ENCODE data around the gene SMCR8. TPM values are rescaled to one million over a fixed set of nuclear protein-coding genes. Genes with fewer than 3 reads are reported as not detected.

SMCR8 gene
- total RNA-seq, 1 donor from 2014 or later = 8.9 TPM

GRCh38 chr17:18363101-18364049, 48.3 kb downstream of the SMCR8 start, which contains the start of gene SHMT1:
TSS of gene SHMT1 (minus strand) at chr17:18363550. CDS start at chr17:18355981, 7,569 bp downstream.
- peak within 1 kb of the TSS; percentile 80 for H3K4me2 ChIP-seq
- Mint-ChIP-seq H3K27ac (peak within 1 kb of the TSS; percentile 79), H3K4me1 (peaks cover 14% of the 10 kb centered on the region), H3K4me3 (peak within 1 kb of the TSS; percentile 96), H3K36me3 (peaks cover 3% of the 10 kb centered on the region), H3K9me3 (no peaks in the 10 kb centered on the region), H3K27me3 (ENCODE audit: insufficient read depth, low read depth) (no peaks in the 10 kb centered on the region)
- peak within 1 kb of the TSS; percentile 72 for H3K4me3 ChIP-seq
- H3K79me2 ChIP-seq (ENCODE audit: low read depth) = peaks cover 43% of the 10 kb centered on the region
- no peaks in the 10 kb centered on the region for H3K9me3 ChIP-seq (ENCODE audit: low read depth)
- H3K27ac ChIP-seq = no peak within 1 kb of the TSS
- no peaks in the 10 kb centered on the region for H3F3A ChIP-seq (ENCODE audit: low read depth)
- TF ChIP-seq EZH2 (IDR thresholded peaks at IDR 0.05) (no peak), EZH2phosphoT487 (IDR thresholded peaks at IDR 0.05) (no peak), CTCF (IDR thresholded peaks at IDR 0.05) (no peak)
- peak within 1 kb of the TSS; percentile 45 for H3K9ac ChIP-seq
- peak within 1 kb of the TSS; percentile 83 for H2AFZ ChIP-seq (replicated peaks)
- H4K20me1 ChIP-seq (ENCODE audit: low read depth) = no peaks in the 10 kb centered on the region
- no peaks in the 10 kb centered on the region for H3K36me3 ChIP-seq
- peaks cover 5% of the 10 kb centered on the region for H3K4me1 ChIP-seq
- H3K27me3 ChIP-seq = no peaks in the 10 kb centered on the region
- peak; percentile 96 for DNase-seq (ENCODE audit: low spot score)

- Histone ChIP-seq H3K4me1 (peaks cover 5% of the 10 kb centered on the region), H2AFZ (replicated peaks) (no peak overlapping the region), H4K20me1 (ENCODE audit: low read depth) (no peaks in the 10 kb centered on the region), H3K27me3 (no peaks in the 10 kb centered on the region), H3K4me3 (no peak overlapping the region), H3F3A (ENCODE audit: low read depth) (no peaks in the 10 kb centered on the region), H3K79me2 (ENCODE audit: low read depth) (peaks cover 35% of the 10 kb centered on the region), H3K9me3 (ENCODE audit: low read depth) (no peaks in the 10 kb centered on the region), H3K27ac (no peak overlapping the region), H3K36me3 (no peaks in the 10 kb centered on the region), H3K9ac (no peak overlapping the region), H3K4me2 (peak overlapping the region; percentile 80)
- no peak overlapping the region for H3K27ac Mint-ChIP-seq
- H3K9me3 Mint-ChIP-seq = no peaks in the 10 kb centered on the region
- H3K36me3 Mint-ChIP-seq = peaks cover 3% of the 10 kb centered on the region
- peaks cover 14% of the 10 kb centered on the region for H3K4me1 Mint-ChIP-seq
- H3K27me3 Mint-ChIP-seq (ENCODE audit: insufficient read depth, low read depth) = peaks cover 2% of the 10 kb centered on the region
- TF ChIP-seq EZH2 (IDR thresholded peaks at IDR 0.05) (no peak), CTCF (IDR thresholded peaks at IDR 0.05) (no peak), EZH2phosphoT487 (IDR thresholded peaks at IDR 0.05) (no peak)
- DNase-seq (ENCODE audit: low spot score) = no peak
- H3K4me3 Mint-ChIP-seq = peak overlapping the region; percentile 48
Observed at GRCh38 chr17:18364166-18364565, 49.1 kb downstream of the SMCR8 start.

DNA sequence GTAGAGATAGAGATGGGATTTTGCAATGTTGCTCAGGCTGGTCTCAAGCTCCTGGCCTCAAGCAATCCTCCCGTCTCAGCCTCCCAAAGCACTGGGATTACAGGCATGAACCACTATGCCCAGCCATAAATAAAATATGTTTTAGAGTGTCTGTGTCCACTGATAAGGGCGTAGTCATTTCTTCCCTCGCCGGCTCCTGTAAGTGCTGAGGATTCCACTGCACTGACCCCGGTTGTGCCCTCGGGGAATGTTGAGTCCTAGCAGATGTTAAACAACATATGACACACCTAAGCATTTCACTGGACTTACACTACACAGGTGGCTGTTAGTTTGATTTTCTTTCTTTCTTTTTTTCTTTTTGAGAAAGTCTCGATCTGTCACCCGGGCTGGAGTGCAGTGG, 53.9 kb downstream of the SMCR8 start:
- TF ChIP-seq EZH2 (IDR thresholded peaks at IDR 0.05) (no peak), CTCF (IDR thresholded peaks at IDR 0.05) (no peak), EZH2phosphoT487 (IDR thresholded peaks at IDR 0.05) (no peak)

More for the DNA sequence above, 53.9 kb downstream of the SMCR8 start:
- H3K27me3 Mint-ChIP-seq (ENCODE audit: insufficient read depth, low read depth) = peaks cover 10% of the 10 kb centered on the region
- H4K20me1 ChIP-seq (ENCODE audit: low read depth) = no peaks in the 10 kb centered on the region
- H3K4me2 ChIP-seq = no peak overlapping the region
- H3K4me1 ChIP-seq = no peaks in the 10 kb centered on the region
- H2AFZ ChIP-seq (replicated peaks) = no peak overlapping the region
- no peak overlapping the region for H3K27ac ChIP-seq
- DNase-seq (ENCODE audit: low spot score) = no peak
- no peaks in the 10 kb centered on the region for H3K4me1 Mint-ChIP-seq
- H3K36me3 Mint-ChIP-seq = no peaks in the 10 kb centered on the region
- H3K9me3 ChIP-seq (ENCODE audit: low read depth) = no peaks in the 10 kb centered on the region
- H3K4me3 Mint-ChIP-seq = no peak overlapping the region
- H3K27ac Mint-ChIP-seq = no peak overlapping the region
- no peak overlapping the region for H3K9ac ChIP-seq
- no peaks in the 10 kb centered on the region for H3K36me3 ChIP-seq
- no peaks in the 10 kb centered on the region for H3K9me3 Mint-ChIP-seq
- H3K27me3 ChIP-seq = no peaks in the 10 kb centered on the region
- no peak overlapping the region for H3K4me3 ChIP-seq
- no peaks in the 10 kb centered on the region for H3F3A ChIP-seq (ENCODE audit: low read depth)
- H3K79me2 ChIP-seq (ENCODE audit: low read depth) = no peaks in the 10 kb centered on the region
